Stimulated activated CD4-positive, alpha-beta T cell treated with anti-CD3 and anti-CD28 coated beads, Interleukin-4, amount 100 ng/mL, for 1 hour (primary cell): ENCODE data around the gene PEX1.
"Not testable (repeated sequence)": the region's sequence is repeated elsewhere in the genome, so short reads cannot be mapped to it uniquely, and the experiment has no call there.

Experiments used
- DNase-seq: peaks from one replicate; pipeline ENCODE4 v3.0.0-alpha.2; 2020

Gene PEX1

GRCh38 chr7:92503767-92504166 is 24.6 kb downstream of the PEX1 start:
- DNase-seq, result no peak

GRCh38 chr7:92498557-92498956 is 29.8 kb downstream of the PEX1 start:
- DNase-seq, result no peak

- no peak for DNase-seq
Observed at GRCh38 chr7:92496876-92497275, 31.4 kb downstream of the PEX1 start.

- no peak for DNase-seq
Observed at GRCh38 chr7:92489634-92490033, 38.7 kb downstream of the PEX1 start.

GRCh38 chr7:92487804-92488203 is 40.5 kb downstream of the PEX1 start:
- DNase-seq, result no peak

- no peak for DNase-seq
Observed at GRCh38 chr7:92485974-92486373, 42.3 kb downstream of the PEX1 start.

- no peak for DNase-seq
Observed at GRCh38 chr7:92485267-92485892, 42.9 kb downstream of the PEX1 start.

- DNase-seq, result not testable (repeated sequence)
Observed at GRCh38 chr7:92484226-92484625, 44.1 kb downstream of the PEX1 start.

GRCh38 chr7:92483624-92484023 is 44.7 kb downstream of the PEX1 start:
- DNase-seq, result not testable (repeated sequence)

GRCh38 chr7:92479146-92479545 is 49.2 kb downstream of the PEX1 start:
- DNase-seq, result not testable (repeated sequence)

GRCh38 chr7:92478711-92479110 is 49.6 kb downstream of the PEX1 start:
- no peak for DNase-seq

- no peak for DNase-seq
Observed at GRCh38 chr7:92478095-92478494, 50.2 kb downstream of the PEX1 start.

- DNase-seq, result not testable (repeated sequence)
Observed at GRCh38 chr7:92477681-92478080, 50.6 kb downstream of the PEX1 start, which contains the start of gene ERVW-1. Gene ERVW-1 (minus strand): TSS chr7:92477946. CDS start chr7:92470381, 7,565 bp downstream.

GRCh38 chr7:92475851-92476590 is 52.3 kb downstream of the PEX1 start:
- not testable (repeated sequence) for DNase-seq

GRCh38 chr7:92475261-92475770 is 53.0 kb downstream of the PEX1 start:
- DNase-seq, result not testable (repeated sequence)

- not testable (repeated sequence) for DNase-seq
Observed at GRCh38 chr7:92473989-92474388, 54.3 kb downstream of the PEX1 start.

GRCh38 chr7:92468589-92468988 is 59.7 kb downstream of the PEX1 start:
- DNase-seq, result not testable (repeated sequence)

- DNase-seq, result no peak
Observed at GRCh38 chr7:92466682-92467081, 61.6 kb downstream of the PEX1 start.

- no peak for DNase-seq
Observed at GRCh38 chr7:92464515-92464914, 63.8 kb downstream of the PEX1 start.

GRCh38 chr7:92462560-92462959 is 65.8 kb downstream of the PEX1 start:
- DNase-seq, result no peak

GRCh38 chr7:92461027-92462003 is 67.0 kb downstream of the PEX1 start:
- DNase-seq, result peak; percentile 7

GRCh38 chr7:92460510-92460909 is 67.8 kb downstream of the PEX1 start:
- DNase-seq, result no peak

- no peak for DNase-seq
Observed at GRCh38 chr7:92460109-92460508, 68.2 kb downstream of the PEX1 start.
